ENCODE data around the gene SLC39A12.

DNA sequence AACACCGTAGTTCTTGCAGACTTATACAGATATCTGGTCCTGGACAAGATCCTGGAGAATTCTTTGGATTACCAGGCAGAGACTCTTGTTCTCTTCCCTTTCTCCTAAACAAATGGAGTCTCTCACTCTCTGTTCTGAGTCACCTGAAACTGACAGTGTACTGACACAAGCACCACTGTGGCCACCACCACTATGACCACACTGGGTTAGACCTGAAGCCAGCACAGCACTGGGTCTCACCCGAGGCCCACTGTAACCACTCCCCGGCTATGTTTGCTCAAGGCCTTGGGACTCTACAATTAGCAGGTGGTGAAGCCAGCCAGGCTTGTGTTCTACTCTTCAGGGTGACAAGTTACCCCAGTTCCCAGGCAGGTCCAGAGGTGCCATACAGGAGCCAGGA lies 22.8 kb downstream of the SLC39A12 start:
- TF ChIP-seq, protein P1, sequence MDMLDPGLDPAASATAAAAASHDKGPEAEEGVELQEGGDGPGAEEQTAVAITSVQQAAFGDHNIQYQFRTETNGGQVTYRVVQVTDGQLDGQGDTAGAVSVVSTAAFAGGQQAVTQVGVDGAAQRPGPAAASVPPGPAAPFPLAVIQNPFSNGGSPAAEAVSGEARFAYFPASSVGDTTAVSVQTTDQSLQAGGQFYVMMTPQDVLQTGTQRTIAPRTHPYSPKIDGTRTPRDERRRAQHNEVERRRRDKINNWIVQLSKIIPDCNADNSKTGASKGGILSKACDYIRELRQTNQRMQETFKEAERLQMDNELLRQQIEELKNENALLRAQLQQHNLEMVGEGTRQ (IDR thresholded peaks at IDR 0.05; ENCODE audit: borderline replicate concordance, low read depth, low read length): no peak
- TF ChIP-seq TCF12 (IDR thresholded peaks at IDR 0.05) (no peak), RAD21 (IDR thresholded peaks at IDR 0.05; ENCODE audit: low read length) (no peak), EZH2phosphoT487 (IDR thresholded peaks at IDR 0.05; ENCODE audit: borderline replicate concordance, low read depth) (no peak), MXI1 (IDR thresholded peaks at IDR 0.05; ENCODE audit: low read depth, low read length) (no peak), RFX5 (IDR thresholded peaks at IDR 0.05; ENCODE audit: low read length) (no peak)
- TF ChIP-seq, protein P2, sequence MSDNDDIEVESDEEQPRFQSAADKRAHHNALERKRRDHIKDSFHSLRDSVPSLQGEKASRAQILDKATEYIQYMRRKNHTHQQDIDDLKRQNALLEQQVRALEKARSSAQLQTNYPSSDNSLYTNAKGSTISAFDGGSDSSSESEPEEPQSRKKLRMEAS (IDR thresholded peaks at IDR 0.05; ENCODE audit: low read depth): no peak
- TF ChIP-seq, protein P3, sequence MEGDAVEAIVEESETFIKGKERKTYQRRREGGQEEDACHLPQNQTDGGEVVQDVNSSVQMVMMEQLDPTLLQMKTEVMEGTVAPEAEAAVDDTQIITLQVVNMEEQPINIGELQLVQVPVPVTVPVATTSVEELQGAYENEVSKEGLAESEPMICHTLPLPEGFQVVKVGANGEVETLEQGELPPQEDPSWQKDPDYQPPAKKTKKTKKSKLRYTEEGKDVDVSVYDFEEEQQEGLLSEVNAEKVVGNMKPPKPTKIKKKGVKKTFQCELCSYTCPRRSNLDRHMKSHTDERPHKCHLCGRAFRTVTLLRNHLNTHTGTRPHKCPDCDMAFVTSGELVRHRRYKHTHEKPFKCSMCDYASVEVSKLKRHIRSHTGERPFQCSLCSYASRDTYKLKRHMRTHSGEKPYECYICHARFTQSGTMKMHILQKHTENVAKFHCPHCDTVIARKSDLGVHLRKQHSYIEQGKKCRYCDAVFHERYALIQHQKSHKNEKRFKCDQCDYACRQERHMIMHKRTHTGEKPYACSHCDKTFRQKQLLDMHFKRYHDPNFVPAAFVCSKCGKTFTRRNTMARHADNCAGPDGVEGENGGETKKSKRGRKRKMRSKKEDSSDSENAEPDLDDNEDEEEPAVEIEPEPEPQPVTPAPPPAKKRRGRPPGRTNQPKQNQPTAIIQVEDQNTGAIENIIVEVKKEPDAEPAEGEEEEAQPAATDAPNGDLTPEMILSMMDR (IDR thresholded peaks at IDR 0.05): no peak
- TF ChIP-seq, protein P4, sequence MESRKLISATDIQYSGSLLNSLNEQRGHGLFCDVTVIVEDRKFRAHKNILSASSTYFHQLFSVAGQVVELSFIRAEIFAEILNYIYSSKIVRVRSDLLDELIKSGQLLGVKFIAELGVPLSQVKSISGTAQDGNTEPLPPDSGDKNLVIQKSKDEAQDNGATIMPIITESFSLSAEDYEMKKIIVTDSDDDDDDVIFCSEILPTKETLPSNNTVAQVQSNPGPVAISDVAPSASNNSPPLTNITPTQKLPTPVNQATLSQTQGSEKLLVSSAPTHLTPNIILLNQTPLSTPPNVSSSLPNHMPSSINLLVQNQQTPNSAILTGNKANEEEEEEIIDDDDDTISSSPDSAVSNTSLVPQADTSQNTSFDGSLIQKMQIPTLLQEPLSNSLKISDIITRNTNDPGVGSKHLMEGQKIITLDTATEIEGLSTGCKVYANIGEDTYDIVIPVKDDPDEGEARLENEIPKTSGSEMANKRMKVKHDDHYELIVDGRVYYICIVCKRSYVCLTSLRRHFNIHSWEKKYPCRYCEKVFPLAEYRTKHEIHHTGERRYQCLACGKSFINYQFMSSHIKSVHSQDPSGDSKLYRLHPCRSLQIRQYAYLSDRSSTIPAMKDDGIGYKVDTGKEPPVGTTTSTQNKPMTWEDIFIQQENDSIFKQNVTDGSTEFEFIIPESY (IDR thresholded peaks at IDR 0.05; ENCODE audit: borderline replicate concordance, low read depth): no peak

Data from SK-N-SH (cell line).